Glomerular endothelial cell (primary cell): ENCODE results near the gene ADAM15. TPM values are rescaled to one million over a fixed set of nuclear protein-coding genes. Genes with fewer than 3 reads are reported as not detected.
A peak's percentile ranks its signal among the peaks of the same experiment; 100 is the strongest.

ENCODE experiments used
- DNase-seq: peaks from one replicate; pipeline ENCODE4 v3.0.0-alpha.2; 2011; ENCODE audit warnings: low read depth, low spot score; ENCODE audit errors: extremely low read depth
- total RNA-seq: library from RNA; depleted of rRNA; stranded (reverse); fragments of >200 nt; gene quantifications from 2 replicates; pipeline ENCODE4 v1.2.3, GENCODE V29; 2015

Gene ADAM15, protein sequence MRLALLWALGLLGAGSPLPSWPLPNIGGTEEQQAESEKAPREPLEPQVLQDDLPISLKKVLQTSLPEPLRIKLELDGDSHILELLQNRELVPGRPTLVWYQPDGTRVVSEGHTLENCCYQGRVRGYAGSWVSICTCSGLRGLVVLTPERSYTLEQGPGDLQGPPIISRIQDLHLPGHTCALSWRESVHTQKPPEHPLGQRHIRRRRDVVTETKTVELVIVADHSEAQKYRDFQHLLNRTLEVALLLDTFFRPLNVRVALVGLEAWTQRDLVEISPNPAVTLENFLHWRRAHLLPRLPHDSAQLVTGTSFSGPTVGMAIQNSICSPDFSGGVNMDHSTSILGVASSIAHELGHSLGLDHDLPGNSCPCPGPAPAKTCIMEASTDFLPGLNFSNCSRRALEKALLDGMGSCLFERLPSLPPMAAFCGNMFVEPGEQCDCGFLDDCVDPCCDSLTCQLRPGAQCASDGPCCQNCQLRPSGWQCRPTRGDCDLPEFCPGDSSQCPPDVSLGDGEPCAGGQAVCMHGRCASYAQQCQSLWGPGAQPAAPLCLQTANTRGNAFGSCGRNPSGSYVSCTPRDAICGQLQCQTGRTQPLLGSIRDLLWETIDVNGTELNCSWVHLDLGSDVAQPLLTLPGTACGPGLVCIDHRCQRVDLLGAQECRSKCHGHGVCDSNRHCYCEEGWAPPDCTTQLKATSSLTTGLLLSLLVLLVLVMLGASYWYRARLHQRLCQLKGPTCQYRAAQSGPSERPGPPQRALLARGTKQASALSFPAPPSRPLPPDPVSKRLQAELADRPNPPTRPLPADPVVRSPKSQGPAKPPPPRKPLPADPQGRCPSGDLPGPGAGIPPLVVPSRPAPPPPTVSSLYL
- total RNA-seq, result 405 and 619 TPM in 2 replicates

DNA sequence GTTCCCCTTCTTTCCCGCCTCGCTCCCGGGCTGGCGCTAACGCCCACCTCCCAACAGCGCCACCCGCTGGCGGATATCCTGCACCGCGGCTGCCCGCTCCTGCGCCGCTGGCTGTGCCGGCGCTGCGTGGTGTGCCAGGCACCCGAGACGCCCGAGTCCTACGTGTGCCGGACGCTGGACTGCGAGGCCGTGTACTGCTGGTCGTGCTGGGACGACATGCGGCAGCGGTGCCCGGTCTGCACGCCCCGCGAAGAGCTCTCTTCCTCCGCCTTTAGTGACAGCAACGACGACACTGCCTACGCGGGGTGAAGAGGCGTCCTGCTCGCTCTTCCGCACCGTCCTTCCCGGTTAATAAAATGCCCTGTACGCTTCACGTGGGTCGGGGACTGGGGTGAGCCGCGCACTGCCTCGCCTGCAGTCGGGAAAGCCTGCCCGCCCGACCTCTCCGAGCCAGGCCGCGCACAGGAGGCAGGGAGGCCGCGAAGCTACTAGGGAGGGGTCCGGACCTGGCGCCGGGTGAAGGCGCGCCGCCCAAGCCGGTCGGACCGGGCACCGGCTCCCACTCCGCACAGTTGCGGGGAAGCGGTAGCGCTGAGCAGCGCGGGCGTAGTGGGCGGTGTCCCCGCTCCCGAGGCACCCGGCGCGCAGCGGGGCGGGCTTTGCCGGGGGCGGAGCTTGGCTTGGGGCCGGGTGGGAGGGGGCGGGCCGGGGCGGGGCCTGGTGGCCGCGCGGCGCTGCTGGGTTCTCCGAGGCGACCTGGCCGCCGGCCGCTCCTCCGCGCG lies at the start of gene ADAM15:
Gene ADAM15, plus strand, starts transcription at position 757 of the 782 bp plus-strand sequence. CDS start 71 bp downstream, outside the sequence.
- DNase-seq, result no peak

DNA sequence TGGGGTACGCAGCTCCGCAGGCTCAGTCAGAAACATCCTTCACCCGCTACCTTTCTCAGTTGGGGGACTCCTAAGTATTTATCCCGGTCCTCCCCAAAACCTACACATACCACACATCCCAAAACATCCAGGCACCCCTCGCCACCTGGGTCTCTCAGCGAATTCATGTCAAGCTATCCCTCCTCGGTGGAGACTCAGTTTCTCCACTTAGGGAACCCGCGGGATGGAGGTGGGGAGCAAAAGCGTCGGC lies 49.8 kb upstream of the ADAM15 start:
- DNase-seq, result no peak

DNA sequence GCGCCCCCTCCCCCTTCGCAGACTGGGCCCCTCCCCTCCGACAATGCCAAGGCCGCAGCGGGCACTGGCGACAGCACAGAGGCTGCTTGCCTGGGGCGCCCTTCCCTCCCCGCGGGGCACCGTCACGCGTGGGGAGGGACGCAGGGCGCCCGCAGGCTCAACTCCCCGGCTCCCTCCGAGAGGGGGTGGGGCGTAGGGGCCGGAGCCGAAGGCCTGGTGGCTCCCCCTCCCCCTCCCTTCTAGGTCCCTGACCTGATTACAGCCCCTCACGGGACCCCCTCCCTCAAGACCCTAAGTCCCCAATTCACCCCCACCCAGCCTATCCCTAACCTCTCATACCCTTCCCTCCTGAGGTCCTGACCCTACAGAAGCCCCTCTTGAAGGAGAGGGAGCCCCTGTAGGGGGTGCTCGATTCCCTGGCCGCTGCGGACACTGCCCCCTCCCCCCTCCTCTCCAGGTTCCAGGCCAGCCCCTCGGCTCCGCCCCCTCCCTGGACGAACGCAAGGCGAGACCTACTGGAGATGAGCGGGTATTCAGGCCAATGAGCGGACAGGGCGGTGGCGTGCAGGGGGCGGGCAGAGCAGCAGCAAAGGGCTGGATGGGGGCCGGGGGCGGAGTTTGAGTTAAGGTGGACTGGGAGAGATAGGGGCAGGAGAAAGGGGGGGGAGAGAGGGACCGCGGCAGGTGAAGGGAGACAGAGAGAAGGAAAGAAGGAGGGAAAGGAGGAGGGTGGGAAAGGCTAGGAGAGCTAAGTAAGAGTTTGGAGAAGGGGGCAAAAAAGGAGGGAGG lies 49.2 kb upstream of the ADAM15 start:
- peak; percentile 79 for DNase-seq

DNA sequence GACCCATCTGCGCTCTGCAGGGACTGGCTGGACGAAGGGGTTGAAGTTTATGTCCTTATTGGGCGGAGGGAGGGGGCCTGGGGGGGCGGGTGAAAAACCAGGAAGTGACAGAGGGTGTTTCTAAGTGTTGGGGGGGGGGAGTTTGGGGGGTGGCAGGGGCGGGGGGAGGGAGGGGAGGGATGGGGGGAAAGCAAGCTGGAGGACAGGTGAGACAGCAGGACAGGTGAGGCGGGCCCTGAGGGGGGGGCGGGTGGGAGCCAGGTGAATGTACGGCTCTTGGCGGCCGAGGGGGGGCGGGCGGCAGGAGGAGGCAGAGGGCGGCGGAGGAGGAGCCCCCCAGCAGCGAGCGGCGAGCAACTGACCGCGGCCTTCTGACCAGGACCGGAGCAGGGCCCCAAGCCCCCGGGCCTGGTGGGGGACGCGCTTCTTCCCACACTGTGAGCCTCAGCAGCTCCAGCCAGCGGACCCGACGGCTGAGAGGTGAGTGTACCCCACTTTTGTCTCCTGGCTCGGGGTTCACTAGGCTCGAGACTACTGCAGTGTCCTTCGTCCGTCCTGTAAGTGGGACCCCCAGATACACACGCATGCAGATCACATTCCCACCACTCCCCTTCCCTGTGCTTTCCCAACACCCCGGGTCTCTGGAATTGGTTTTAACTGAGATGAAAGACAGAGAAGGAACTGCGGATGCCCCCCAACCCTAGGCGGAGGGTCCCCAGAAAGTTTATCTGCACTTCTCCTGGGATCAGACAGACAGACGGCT lies 48.5 kb upstream of the ADAM15 start, which contains the start of gene ZBTB7B:
Gene ZBTB7B, plus strand, starts transcription at position 339 of the 763 bp plus-strand sequence. CDS start 11,859 bp downstream, outside the sequence.
- no peak for DNase-seq

DNA sequence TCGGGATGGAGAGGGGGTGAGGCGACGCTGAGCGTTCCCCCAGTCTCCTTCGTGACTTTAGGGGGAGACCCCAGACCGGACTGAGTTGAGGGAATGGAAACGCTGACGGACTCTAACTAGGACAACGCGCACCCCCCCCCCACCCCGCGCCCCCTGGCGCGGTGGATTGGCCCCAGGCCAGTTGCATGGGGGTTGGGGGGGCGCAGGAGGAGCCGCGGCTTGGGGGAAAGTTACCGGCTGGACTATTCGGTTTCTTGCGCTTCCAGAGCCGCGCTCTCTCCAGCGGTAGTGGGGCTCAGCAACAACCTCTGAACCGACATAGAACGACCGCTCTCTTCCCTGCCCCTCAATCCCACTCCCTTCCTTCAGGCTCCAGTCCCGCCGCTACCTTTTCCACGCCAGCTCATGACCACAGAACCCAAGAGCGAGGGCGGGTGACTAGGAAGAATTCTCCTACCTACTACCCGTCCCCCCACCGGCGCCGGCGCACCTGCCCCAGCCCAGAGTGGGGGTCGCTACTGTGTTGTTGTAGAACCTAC lies 47.8 kb upstream of the ADAM15 start:
- no peak for DNase-seq

DNA sequence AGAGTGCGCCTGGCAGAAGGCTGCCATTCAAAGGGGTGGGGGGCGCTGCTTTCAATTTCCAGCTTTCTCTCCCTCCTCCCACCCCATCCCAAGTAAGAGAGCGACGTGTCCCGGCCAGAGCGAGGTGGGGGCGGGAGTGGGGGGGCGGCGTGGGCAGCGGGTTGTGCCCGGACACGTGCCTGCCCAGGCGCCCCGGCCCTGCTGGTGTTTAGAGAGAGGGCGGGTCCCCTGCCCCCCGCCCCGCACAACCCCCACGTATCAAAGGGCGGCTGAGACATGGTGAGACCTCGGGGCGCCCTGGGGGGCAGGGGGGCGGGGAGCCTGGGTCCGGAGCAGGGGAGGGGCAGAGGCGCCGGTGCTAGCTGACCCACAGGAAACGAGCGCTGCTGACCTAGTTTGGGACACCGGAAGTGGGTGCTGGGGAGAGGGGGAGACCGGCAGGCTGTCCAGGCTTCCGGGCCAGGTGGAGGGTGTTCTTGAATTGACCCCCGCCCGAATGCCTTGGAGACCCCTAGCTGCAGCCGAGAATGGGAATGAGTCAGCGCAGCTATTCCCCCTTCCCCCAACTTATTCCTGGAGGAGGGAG lies 47.3 kb upstream of the ADAM15 start:
- DNase-seq, result no peak

DNA sequence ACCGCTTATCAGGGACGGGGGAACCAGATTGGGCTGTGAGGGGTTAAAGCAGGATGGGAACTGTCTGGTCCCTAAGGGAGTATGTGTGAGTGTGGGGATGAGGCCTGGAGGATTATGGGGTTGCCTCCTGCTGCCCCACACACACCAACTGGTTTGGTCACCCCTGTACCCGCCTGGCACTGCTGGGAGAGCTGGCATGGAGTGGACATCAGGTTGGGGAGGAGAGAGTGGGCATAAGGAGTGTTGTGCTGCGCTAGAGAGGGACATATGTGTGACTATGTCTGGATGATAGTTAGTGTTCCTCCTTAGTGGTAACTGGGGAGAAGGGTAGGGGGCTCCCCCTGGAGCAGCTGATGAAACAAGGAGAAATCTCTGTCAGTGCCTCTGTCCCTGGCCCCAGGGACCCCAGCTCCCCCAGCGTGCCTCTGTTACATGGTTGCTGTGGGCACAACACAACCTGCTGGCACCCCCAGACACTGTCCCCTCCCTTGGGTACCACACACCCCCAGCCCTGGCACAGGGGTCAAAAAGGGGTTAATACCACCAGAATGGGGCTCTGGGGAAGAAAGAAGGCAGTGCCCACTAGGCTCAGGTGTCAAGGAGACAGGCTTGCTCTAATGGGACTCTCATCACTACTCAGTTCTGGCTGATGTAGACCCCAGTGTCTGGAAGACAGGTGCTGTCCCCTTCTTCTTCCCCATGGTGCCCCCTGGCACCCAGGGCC lies 46.6 kb upstream of the ADAM15 start:
- DNase-seq, result no peak

DNA sequence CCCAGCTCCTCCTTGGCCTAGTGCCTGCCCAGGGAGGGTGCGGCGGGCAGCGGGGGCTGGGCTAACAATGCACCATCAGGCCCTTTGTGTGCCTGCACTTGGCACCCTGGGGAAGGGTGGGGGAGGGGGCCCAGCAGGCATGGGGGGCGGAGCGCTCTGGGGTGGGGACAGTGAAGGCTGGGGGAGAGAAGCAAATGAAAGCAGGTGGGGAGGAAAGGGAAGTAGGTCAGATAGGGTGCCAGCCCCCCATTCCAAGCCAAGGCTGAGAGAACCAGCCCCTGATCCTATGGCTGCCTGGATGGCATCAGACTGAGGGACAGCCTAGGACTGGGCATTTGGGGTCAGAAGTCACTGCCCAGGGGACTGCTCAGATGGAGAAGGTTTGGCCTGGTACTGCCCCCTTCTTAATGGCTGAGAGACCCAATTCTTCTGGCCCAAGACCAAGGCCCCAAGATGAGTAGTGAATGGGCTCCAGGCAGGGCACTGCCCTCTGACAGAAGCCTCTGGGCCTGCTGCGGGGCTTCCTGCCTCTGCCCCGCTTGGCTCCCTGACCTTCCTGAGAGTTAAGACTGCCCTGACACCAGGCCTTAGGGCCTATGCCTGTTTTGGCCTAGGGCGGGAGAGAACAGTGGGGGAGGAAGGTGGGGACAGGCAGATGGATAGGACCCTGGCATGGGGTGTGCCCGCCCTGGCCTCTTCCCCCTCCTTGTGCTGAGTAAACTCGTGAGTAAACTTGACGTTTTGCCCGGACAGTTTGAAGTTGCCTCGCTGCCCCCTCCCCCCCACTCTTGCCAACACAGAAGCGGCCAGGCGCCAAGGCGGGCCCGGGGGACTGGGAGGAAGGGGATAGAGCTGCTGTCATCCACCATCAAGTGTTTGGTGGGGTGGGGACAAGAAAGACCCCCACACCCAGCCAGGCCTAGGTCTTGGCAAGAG lies 45.8 kb upstream of the ADAM15 start:
- no peak for DNase-seq

DNA sequence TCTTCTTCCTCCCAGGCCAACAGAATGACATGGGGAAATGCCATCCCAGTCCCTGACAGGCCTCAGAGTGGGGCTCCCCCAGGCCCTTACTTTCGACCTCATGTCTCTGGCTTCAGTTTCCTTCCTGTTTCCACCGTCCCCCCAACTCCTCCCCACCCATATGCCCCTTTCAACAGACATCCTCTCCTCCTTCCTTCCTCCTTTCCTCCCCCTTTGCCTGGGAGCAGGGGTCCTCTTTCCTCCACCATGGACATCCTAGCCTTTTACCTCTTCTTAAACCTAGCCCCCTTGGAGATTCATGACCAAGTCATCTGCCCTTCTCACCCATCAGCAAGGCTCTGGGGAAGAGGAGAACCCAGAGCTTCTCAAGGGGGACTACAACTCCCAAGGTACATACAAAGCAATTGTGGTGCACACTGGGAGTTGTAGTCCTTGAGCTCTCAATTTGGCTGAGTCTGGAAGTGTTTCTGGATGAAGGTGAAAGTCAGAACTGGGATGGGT lies 44.5 kb upstream of the ADAM15 start:
- no peak for DNase-seq

DNA sequence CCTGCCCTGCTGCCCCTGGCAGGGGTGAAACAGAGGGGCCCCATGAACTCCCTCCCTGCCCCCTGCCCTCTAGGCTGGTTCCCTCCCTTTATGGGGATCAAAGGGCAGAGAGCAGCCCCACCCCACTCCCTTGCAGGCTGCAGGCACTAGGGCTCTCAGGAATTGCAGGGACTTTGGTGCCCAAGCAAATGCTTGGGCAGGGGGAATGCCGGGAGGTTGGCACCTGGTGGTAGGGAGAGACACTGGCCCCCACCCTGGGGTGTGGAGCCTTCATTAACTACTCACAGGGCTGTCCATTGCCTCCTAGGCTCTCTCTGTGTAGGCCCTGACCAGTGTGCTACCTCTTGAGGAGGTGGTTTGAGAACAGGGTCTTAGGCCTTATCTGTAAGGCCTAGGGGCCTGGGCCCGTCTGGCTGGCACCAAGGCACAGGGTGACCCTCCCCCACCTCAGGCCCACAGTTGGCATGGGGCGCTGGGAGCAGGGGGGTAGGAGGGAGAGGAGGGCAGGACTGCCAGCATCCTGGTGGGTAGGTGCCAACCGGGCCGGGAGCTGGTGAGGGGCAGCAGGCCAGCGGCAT lies 43.8 kb upstream of the ADAM15 start:
- no peak for DNase-seq

DNA sequence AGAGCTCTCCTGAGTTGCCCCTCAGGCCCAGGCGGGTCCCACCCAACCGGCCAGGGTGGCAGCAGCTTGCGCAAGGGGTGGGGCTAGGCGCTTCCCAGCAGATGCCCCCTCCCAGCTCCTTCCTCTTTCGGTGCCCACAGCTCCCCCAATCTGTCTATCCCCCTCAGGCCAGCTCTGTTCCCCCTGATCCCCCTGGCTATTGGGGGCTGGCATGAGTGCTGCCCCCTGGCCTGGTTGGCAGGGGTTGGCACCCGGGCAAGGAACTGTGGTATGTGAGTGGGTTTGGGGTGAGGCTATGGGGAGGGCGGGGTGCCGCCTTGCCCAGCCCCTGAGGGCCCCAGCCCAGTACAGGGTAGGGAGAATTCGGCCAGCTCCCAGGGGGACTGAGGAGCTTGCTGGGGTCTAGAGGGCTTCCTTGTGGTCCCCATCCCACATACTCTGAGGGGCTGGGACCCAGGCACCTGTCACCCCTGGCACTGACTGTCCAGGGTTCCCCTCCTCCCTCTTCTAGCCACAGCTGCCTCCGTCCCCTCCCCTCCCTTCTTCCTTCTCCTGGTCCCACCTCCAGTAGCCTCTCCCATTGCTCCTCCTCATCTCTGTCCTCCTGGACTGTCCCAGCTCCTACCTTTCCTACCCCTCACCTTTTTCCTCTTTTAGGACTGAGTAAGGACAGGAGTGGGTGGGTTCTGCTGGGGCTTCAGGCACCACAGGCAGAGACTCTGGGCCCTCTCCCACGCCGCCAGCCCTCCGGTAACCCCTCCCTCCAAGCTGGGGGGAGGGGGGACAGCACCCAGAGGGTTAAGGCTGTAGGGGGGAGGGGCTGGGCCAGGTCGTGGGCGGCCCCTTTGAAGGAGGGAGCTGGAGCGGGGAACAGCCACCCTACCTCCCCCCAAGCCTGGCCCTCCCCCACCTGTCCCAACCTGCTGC lies 42.8 kb upstream of the ADAM15 start:
- DNase-seq, result no peak

DNA sequence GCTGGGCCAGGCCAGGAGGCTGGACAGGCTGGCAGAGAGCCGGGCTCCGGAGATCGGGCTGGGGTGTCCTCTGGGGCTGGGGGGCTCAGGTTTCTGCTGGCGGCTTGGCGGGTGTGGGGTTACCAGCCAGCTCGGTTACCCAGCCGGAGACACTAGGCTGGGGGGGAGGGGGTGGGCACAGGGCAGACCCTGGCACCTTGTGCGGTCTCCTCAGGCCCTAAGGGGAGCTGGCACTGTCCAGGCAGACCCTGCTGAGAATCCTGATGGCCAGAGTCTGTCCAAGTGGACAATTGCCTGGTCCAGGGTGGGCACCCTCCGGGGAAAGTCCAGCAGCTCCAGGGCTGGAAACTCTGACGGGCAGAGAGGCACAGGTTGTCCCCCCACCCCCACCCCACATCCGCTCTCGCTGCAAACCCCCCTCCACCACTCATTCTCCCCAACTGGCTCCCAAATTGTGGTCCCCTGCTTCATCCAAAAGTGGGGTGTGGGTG lies 41.9 kb upstream of the ADAM15 start:
- DNase-seq, result no peak

DNA sequence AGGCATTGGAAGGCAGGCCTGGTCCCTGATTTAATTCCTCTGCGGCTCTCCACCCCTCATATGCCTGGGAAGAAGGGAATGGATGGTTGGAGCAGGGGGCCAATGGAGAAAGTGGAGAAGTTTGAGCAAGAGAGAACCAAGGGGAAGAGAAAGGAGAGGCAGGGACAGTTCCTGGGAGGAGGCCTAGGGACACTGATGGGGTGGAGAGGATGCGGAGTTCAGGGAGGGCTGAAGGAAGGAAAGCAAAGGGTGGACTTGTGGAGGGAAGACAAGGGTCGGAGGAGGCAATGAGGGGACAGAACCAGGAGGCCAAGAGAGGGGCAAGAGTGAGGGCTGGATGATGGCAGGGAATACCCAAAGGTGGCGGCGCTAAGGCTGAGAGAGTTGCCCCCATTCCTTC lies 41.4 kb upstream of the ADAM15 start:
- DNase-seq, result no peak

DNA sequence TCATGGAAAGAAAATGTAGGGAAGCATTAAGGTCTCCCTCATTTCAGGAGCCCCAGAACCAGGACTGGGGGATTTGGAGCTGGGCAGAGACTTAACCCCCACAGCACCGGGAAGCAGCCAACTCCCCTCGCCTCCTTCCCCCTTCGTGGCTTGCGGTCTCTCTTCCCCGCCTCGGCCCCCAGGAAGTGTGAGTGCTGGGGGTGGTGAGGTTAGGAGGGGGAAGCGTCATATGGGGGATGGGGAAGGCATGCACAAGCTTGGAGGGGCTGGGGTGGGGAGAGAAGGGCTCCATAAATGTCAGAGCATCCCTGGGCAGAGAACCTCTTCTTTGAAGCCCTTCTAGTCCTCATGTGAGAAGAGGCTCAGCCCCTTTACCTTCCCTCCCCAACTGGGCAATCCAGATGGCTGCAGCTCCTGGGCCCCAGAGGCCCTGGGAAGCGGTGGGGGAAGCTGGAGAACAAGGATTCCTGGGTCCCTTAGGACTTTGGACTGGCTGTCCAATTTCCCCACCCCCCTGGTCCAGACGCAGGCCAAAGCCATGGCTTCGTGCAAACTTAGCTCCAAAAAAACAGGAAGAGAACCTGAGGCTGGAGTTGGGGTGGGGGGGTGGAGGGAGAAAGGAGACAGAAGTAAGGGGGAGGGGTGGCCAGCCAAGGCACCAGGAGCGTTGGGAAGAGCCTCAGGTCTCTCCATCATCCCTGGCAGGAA lies 40.8 kb upstream of the ADAM15 start:
- DNase-seq, result no peak

DNA sequence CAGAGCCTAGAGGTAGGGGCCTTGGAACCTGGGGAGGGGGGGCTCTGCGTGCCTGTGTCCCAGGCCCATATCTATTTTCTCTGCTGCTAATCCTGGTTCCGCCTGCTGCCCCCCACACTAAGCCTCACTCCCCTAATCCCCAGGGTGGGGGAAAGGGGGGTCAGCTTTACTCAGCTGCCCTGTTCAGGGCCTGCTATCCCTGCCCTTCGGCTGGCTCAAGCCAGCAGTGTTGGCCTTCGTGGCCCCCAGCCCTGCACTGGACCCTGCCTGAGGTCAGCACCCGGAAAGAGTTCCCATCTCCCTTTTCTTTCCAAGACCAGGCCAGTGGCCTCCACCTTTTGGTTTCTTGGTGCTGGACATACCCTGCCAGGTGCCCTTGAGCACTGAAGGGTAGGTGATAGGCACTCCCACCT lies 40.1 kb upstream of the ADAM15 start:
- DNase-seq, result no peak
